Measurements from ENCODE around the gene ITGAL. TPM values are rescaled to one million over a fixed set of nuclear protein-coding genes. Genes with fewer than 3 reads are reported as not detected.

ITGAL gene
- total RNA-seq, 2 donors from 2014 or later, result 319 to 344 TPM

DNA sequence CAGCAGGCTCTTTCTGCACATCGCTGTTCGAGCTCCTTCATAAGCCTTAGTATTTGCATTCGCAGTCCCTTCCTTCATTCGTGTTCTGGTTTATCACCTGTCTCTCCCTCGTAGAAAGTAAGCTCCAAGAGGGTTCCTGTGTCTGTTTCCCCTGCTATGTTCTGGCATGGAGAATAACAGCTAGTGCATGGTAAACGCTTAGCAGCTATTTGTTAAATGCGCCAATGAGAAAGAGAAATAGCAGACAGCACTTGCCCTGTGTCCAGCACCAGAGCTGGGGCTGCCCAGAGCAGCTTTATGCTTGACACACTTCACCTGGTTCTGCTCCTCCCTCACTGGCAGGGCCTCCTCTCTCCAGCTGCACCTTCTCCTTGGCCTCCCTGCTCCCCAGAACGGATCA, 93.4 kb downstream of the ITGAL start:
- no peaks in the 10 kb centered on the region for H3K36me3 Mint-ChIP-seq (ENCODE audit: low read depth)
- no peak overlapping the region for H3K4me3 Mint-ChIP-seq
- ATAC-seq (replicated peaks), result no peak
- no peaks in the 10 kb centered on the region for H3K9me3 Mint-ChIP-seq
- peaks cover 20% of the 10 kb centered on the region for H3K4me1 Mint-ChIP-seq
- peak overlapping the region; percentile 91 for H3K27ac Mint-ChIP-seq
- H3K27me3 Mint-ChIP-seq, result no peaks in the 10 kb centered on the region

DNA sequence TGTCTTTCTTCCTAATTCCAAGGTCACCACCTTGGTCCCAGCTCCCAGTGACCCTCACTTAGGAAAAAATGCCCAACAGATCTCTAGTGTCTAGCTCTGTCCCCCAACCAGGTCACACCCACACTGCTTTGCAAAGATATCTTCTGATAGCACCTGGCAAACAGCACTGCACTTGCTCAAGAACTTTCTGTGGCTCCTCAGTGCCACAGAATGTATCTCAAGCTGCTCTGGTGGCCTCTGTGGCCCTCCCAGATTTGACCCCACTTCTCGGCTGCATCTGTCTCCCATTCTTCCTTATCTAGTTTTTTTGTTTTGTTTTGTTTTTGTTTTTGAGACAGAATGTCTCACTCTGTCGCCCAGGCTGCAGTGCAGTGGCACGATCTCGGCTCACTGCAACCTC, 94.0 kb downstream of the ITGAL start:
- Mint-ChIP-seq H3K9me3 (no peaks in the 10 kb centered on the region), H3K4me1 (peaks cover 20% of the 10 kb centered on the region), H3K27ac (peak overlapping the region; percentile 91), H3K36me3 (ENCODE audit: low read depth) (no peaks in the 10 kb centered on the region), H3K27me3 (no peaks in the 10 kb centered on the region), H3K4me3 (peak overlapping the region; percentile 88)
- no peak for ATAC-seq (replicated peaks)

DNA sequence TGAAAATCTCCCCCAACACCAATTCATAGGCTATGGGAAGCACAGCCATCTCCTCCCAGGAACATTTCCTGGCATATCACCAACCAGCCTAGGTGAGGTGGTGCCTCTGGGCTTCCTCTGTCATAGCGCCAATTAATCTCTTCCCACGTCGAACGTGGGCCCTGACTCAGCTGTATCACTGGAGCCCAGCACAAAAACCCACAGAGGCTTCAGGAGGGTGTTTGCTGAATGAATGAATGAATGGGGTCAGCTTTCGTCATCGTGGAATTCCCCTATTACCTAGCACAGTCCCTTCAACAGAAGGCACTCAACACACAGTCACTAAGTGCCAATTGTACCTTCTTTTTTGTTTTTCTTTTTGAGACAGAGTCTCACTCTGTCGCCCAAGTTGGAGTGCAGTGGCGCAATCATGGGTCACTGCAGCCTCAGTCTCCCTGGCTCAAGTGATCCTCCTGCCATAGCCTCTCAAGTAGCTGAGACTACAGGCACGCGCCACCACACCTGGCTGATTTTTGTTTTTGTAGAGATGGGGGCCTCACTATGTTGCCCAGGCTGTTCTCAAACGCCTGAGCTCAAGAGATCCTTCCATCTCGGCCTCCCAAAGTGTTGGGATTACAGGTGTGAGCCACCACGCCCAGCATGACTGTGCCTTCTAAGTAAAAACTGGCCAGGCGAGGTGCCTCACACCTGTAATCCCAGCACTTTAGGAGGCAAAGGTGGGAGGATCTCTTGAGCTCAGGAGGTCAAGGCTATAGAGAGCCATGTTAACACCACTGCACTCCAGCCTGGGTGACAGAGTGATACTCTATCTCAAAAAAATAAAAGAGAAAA, 94.8 kb downstream of the ITGAL start:
- Mint-ChIP-seq H3K4me3 (peak overlapping the region; percentile 88), H3K4me1 (peaks cover 24% of the 10 kb centered on the region), H3K27ac (peak overlapping the region; percentile 91), H3K27me3 (no peaks in the 10 kb centered on the region), H3K9me3 (no peaks in the 10 kb centered on the region), H3K36me3 (ENCODE audit: low read depth) (no peaks in the 10 kb centered on the region)
- peak; percentile 77 for ATAC-seq (replicated peaks)

DNA sequence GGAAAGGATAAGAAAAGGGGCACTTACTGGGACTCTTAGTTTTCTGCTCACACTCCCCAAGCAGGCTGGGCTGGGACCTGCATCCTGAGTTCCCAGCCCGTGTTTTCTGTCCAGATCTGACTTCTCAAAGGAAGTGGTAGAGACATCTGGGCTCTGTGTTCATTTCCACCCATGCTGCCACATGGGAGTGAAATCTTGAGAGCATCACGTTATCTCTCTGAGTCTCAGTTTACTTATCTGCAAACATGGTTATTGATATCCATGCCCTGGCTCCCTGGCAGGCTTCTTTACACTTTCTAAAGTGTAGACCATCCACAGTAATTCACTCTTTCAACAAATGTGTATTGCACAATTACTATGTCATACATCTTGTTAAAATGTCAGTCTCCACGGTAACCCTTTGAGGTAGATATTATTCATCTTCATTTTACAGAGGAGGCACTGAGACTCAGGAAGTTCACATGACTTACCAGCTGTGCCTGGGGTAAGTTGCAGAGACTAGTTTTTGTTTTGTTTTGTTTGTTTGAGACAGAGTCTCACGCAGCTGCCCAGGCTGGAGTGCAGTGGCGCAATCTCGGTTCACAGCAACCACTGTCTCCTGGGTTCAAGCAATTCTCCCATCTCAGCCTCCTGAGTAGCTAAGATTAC, 95.6 kb downstream of the ITGAL start:
- peak; percentile 66 for ATAC-seq (replicated peaks)
- no peaks in the 10 kb centered on the region for H3K36me3 Mint-ChIP-seq (ENCODE audit: low read depth)
- H3K27ac Mint-ChIP-seq, result peak overlapping the region; percentile 91

DNA sequence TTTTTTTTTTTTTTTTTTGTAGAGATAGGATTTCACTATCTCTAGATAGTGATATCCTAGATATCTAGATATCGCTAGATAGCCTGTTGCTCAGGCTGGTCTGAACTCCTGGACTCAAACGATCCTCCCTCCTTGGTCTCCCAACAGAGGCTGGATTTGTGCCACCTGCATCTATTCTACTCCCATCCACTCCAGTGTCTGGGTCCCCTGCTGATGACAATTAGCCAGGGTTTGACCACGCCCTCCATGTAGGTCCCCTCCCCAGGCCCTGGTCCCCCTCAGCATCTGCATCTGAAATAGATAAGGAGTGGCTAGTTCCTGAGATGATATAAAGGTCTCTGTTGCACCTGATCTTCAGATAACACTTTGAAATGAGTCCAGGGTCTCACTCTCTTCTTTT, 96.7 kb downstream of the ITGAL start:
- Mint-ChIP-seq H3K9me3 (no peaks in the 10 kb centered on the region), H3K4me3 (peak overlapping the region; percentile 29), H3K4me1 (peaks cover 29% of the 10 kb centered on the region), H3K27ac (peak overlapping the region; percentile 59), H3K27me3 (no peaks in the 10 kb centered on the region), H3K36me3 (ENCODE audit: low read depth) (no peaks in the 10 kb centered on the region)
- ATAC-seq (replicated peaks), result no peak

More for the DNA sequence above, 95.6 kb downstream of the ITGAL start:
- Mint-ChIP-seq H3K4me1 (peaks cover 26% of the 10 kb centered on the region), H3K4me3 (peak overlapping the region; percentile 88), H3K27me3 (no peaks in the 10 kb centered on the region), H3K9me3 (no peaks in the 10 kb centered on the region)

DNA sequence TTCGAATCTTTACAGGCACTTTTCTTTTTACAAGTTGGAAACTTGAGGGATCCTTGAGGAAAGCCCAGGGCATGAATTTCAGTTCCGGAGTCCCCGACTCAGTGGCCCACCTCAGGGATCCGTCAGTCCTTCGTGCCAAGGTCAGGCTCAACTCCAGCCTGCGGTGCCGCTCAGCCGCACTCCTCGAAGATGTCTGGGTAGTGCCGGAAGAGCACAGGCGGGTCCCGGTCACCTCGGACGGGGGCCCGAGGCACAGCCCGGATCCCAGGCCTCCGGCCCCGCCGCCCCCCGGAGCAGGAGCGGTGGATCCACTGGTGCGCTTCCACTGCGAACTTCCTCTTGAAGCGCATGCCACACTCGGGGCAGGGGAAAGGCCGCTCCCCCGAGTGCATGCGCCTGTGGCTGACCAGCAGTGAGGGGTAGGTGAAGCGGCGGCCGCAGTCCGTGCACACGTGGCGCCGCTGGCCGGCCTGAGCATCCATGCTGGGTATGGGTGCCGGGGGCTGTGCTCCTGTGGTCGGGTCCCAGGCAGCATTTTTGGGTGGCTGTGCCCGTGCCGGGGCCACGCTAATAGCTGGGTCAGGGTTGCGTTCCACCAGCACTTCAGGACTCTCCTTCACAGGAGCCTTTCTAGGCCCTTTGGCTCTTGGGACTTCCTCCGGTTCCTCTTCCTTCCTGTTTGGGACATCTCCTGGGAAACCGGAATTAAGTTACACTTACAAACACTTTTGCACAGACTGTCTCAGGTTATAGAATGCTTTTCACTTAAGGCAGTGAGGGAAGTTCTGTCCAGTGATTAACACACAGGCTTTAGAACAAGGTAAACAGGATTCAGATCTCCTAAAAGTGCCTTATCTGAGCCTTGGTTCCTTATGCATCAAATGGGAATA, 97.4 kb downstream of the ITGAL start:
- Mint-ChIP-seq H3K36me3 (ENCODE audit: low read depth) (no peaks in the 10 kb centered on the region), H3K4me3 (peak overlapping the region; percentile 97), H3K4me1 (peaks cover 34% of the 10 kb centered on the region), H3K27ac (peak overlapping the region; percentile 94), H3K9me3 (no peaks in the 10 kb centered on the region), H3K27me3 (no peaks in the 10 kb centered on the region)
- ATAC-seq (replicated peaks), result no peak

DNA sequence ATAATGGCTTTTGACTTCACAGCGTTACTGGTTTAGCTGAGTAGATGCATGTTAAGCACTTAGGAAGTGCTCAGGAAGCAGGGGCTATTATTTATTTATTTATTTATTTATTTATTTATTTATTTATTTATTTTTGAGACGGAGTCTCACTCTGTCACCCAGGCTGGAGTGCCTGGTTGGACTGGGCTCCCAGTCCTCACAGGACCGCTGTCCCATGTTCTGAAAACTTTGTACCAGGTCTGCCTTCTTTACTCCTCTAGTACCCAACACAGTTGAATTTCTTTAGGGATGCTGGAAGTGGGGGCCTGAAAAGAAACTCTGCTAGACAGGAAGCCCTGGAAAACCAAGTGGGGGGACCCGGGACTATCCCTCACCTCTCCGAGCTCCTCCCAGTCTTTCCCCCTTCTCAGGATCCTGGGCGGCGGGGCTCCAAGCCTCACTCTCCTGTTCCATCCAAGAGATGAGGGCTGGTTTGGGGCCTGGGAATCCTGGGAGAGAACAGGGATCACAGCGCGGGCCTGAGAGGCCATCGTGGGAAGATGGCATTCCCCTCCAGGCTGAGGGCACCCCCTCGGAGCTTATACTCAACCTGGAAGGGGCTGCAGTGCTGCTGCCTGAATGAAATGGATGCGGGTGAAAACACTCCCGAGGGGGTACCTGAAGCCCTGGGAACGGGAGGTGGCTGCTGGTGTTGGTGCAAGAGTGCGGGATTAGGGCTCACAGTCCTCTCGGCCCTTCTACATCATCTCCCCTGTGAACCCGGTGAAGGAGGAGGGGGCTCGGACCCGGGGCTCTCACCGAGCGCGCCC, 98.3 kb downstream of the ITGAL start:
- H3K9me3 Mint-ChIP-seq, result no peaks in the 10 kb centered on the region
- H3K36me3 Mint-ChIP-seq (ENCODE audit: low read depth), result no peaks in the 10 kb centered on the region
- ATAC-seq (replicated peaks), result no peak
- H3K4me3 Mint-ChIP-seq, result peak overlapping the region; percentile 97
- peak overlapping the region; percentile 94 for H3K27ac Mint-ChIP-seq
- H3K27me3 Mint-ChIP-seq, result no peaks in the 10 kb centered on the region
- peaks cover 37% of the 10 kb centered on the region for H3K4me1 Mint-ChIP-seq

DNA sequence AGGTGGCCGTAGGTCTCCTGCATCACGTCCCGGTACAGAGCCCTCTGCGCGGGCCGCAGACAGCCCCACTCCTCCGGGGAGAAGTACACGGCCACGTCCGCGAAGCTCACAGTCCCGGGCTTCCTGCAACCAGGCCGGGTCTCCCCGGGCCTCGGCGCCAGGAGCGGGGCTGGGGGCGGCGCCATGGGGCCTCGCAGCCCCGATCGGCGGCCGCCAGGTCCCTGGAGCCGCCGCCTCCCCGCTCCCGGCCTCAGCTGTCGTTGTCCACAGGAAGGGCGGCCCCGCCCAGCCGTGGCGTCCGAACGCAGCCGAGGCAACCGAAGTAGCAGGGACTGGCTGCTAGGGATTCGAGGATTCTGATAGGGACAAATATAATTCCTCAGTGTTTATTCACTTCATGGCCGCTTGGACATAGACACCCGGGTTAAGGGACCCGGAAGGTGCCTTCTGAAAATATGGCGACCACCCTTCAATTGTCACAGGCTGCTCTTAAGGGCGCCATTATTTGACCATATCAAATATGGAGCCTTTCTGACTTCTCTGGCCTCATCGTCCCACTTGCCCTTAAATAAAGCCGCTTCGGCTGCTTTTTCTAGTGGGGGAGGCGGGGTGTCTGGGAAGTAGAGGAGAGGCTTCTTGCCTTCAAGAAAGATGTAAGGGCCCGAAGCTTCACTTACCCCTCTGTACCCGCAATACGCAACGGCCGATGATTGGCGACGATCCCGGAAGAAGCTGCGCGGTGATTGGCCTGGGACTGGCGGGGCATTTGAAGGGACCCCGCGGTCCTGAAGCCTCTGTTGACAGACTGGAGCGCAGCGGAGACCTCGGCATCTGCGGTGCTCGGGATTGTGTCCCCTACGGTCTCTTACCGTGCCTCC, 99.1 kb downstream of the ITGAL start, which contains the start of gene ZNF688:
Gene ZNF688 (minus strand): TSS at position 270 of the 878 bp plus-strand sequence. CDS start 85 bp downstream, at position 185.
- Mint-ChIP-seq H3K4me1 (peaks cover 31% of the 10 kb centered on the region), H3K36me3 (ENCODE audit: low read depth) (no peaks in the 10 kb centered on the region), H3K27ac (peak within 1 kb of the TSS; percentile 94), H3K4me3 (peak within 1 kb of the TSS; percentile 97), H3K27me3 (no peaks in the 10 kb centered on the region), H3K9me3 (no peaks in the 10 kb centered on the region)
- peak; percentile 64 for ATAC-seq (replicated peaks)

Other genes with a start within 250 kb of the ITGAL start
- 10 to 100 TPM; 16.1 to 25.1 TPM for gene NPIPB13, start 224.3 kb upstream of the ITGAL start, total RNA-seq
- gene CD2BP2, start 117.4 kb upstream of the ITGAL start, total RNA-seq, result 10 to 100 TPM; 51.0 to 69.9 TPM
- gene TBC1D10B, start 102.2 kb upstream of the ITGAL start, total RNA-seq, result 10 to 100 TPM; 49.7 to 64.2 TPM
- gene MYL11, start 97.9 kb upstream of the ITGAL start, total RNA-seq, result 1 to 10 TPM in 1 of 2 donors, not detected in 1; 1.6 TPM
- gene SEPTIN1, start 90.2 kb upstream of the ITGAL start, total RNA-seq, result 100 to 1,000 TPM; 198 to 216 TPM
- gene ZNF48, start 77.3 kb upstream of the ITGAL start, total RNA-seq, result 10 to 100 TPM; 10.2 to 10.5 TPM
- 1 to 10 TPM; 5.1 to 5.2 TPM for gene ZNF771, start 65.1 kb upstream of the ITGAL start, total RNA-seq
- 100 to 1,000 TPM in 1 of 2 donors, 10 to 100 TPM in 1; 60.9 to 173 TPM for gene DCTPP1, start 42.7 kb upstream of the ITGAL start, total RNA-seq
- gene SEPHS2, start 26.9 kb upstream of the ITGAL start, total RNA-seq, result 10 to 100 TPM; 48.9 to 79.1 TPM
- 1 to 10 TPM; 3.7 to 5.3 TPM for gene ZNF768, start 53.8 kb downstream of the ITGAL start, total RNA-seq
- 10 to 100 TPM in 1 of 2 donors, 1 to 10 TPM in 1; 6.9 to 12.9 TPM for gene ZNF747, start 62.1 kb downstream of the ITGAL start, total RNA-seq
- 10 to 100 TPM; 13.8 to 14.1 TPM for gene ZNF764, start 85.6 kb downstream of the ITGAL start, total RNA-seq
- 1 to 10 TPM; 7.3 to 9.7 TPM for gene ZNF688, start 99.0 kb downstream of the ITGAL start, total RNA-seq
- gene ZNF785, start 113.0 kb downstream of the ITGAL start, total RNA-seq, result 10 to 100 TPM; 10.5 to 15.5 TPM
- 10 to 100 TPM in 1 of 2 donors, 1 to 10 TPM in 1; 5.9 to 12.1 TPM for gene ZNF689, start 137.6 kb downstream of the ITGAL start, total RNA-seq
- 10 to 100 TPM; 76.6 to 97.5 TPM for gene PRR14, start 178.2 kb downstream of the ITGAL start, total RNA-seq
- 100 to 1,000 TPM in 1 of 2 donors, 10 to 100 TPM in 1; 92.6 to 140 TPM for gene FBRS, start 185.7 kb downstream of the ITGAL start, total RNA-seq
- 10 to 100 TPM; 63.6 to 86.7 TPM for gene SRCAP, start 226.4 kb downstream of the ITGAL start, total RNA-seq

Measured in activated T-helper 17 cell treated with anti-CD3 and anti-CD28 coated beads, Interleukin-2, amount 50 U/mL, for 72 hours (primary cell).